ENCODE measurements around the gene NTM.

The NTM gene

GRCh38 chr11:132093536-132094259 lies 723.3 kb downstream of the NTM start:
- no peak for TF ChIP-seq ZNF274 (IDR thresholded peaks at IDR 0.05; ENCODE audit: low read depth, low read length)

GRCh38 chr11:132094598-132094997 lies 724.2 kb downstream of the NTM start:
- TF ChIP-seq ZNF274 (IDR thresholded peaks at IDR 0.05; ENCODE audit: low read depth, low read length): no peak

More at GRCh38 chr11:132093536-132094259, 723.3 kb downstream of the NTM start:
- no peak overlapping the region for H3K4me3 ChIP-seq (ENCODE audit: low read length)

GRCh38 chr11:132095230-132096131 lies 725.1 kb downstream of the NTM start:
- no peak for TF ChIP-seq ZNF274 (IDR thresholded peaks at IDR 0.05; ENCODE audit: low read depth, low read length)
- no peak overlapping the region for H3K4me3 ChIP-seq (ENCODE audit: low read length)

More at GRCh38 chr11:132094598-132094997, 724.2 kb downstream of the NTM start:
- no peak overlapping the region for H3K4me3 ChIP-seq (ENCODE audit: low read length)

- no peak for TF ChIP-seq ZNF274 (IDR thresholded peaks at IDR 0.05; ENCODE audit: low read depth, low read length)
- H3K4me3 ChIP-seq (ENCODE audit: low read length): no peak overlapping the region
Measured at GRCh38 chr11:132096132-132096825, 725.9 kb downstream of the NTM start.

- no peak for TF ChIP-seq ZNF274 (IDR thresholded peaks at IDR 0.05; ENCODE audit: low read depth, low read length)
- no peak overlapping the region for H3K4me3 ChIP-seq (ENCODE audit: low read length)
Measured at GRCh38 chr11:132099692-132100091, 729.3 kb downstream of the NTM start.

- TF ChIP-seq ZNF274 (IDR thresholded peaks at IDR 0.05; ENCODE audit: low read depth, low read length): no peak
- no peak overlapping the region for H3K4me3 ChIP-seq (ENCODE audit: low read length)
Measured at GRCh38 chr11:132100583-132100982, 730.2 kb downstream of the NTM start.

GRCh38 chr11:132101881-132102280 lies 731.5 kb downstream of the NTM start:
- no peak overlapping the region for H3K4me3 ChIP-seq (ENCODE audit: low read length)
- no peak for TF ChIP-seq ZNF274 (IDR thresholded peaks at IDR 0.05; ENCODE audit: low read depth, low read length)

GRCh38 chr11:132103021-132103420 lies 732.6 kb downstream of the NTM start:
- TF ChIP-seq ZNF274 (IDR thresholded peaks at IDR 0.05; ENCODE audit: low read depth, low read length): no peak
- H3K4me3 ChIP-seq (ENCODE audit: low read length): no peak overlapping the region

- TF ChIP-seq ZNF274 (IDR thresholded peaks at IDR 0.05; ENCODE audit: low read depth, low read length): no peak
- H3K4me3 ChIP-seq (ENCODE audit: low read length): no peak overlapping the region
Measured at GRCh38 chr11:132106096-132106982, 735.9 kb downstream of the NTM start.

GRCh38 chr11:132111316-132111715 lies 740.9 kb downstream of the NTM start:
- no peak for TF ChIP-seq ZNF274 (IDR thresholded peaks at IDR 0.05; ENCODE audit: low read depth, low read length)
- H3K4me3 ChIP-seq (ENCODE audit: low read length): no peak overlapping the region

GRCh38 chr11:132111838-132112237 lies 741.4 kb downstream of the NTM start:
- TF ChIP-seq ZNF274 (IDR thresholded peaks at IDR 0.05; ENCODE audit: low read depth, low read length): no peak
- H3K4me3 ChIP-seq (ENCODE audit: low read length): no peak overlapping the region

- no peak overlapping the region for H3K4me3 ChIP-seq (ENCODE audit: low read length)
- no peak for TF ChIP-seq ZNF274 (IDR thresholded peaks at IDR 0.05; ENCODE audit: low read depth, low read length)
Measured at GRCh38 chr11:132112846-132113245, 742.4 kb downstream of the NTM start.

- no peak for TF ChIP-seq ZNF274 (IDR thresholded peaks at IDR 0.05; ENCODE audit: low read depth, low read length)
- no peak overlapping the region for H3K4me3 ChIP-seq (ENCODE audit: low read length)
Measured at GRCh38 chr11:132114185-132114584, 743.8 kb downstream of the NTM start.
